Mammary epithelial cell (primary cell): ENCODE measurements around the gene ERCC1.

Experiments
- CTCF ChIP-seq, 2 donors: IDR thresholded peaks in 1 of 2; conservative IDR thresholded peaks in 1 of 2; 2 replicates each; pipeline ENCODE4 v1.5.1; 2011 to 2012; ENCODE audit warnings: inconsistent platforms in 2 of 2, low read length in 2 of 2, mild to moderate bottlenecking in 2 of 2, control low read depth in 1 of 2, low read depth in 1 of 2; ENCODE audit not compliant: insufficient read depth in 1 of 2; ENCODE audit errors: extremely low read depth in 1 of 2
- EZH2 ChIP-seq: IDR thresholded peaks from 2 replicates; pipeline ENCODE4 v1.6.1; 2012; ENCODE audit warnings: low read length, inconsistent platforms, borderline replicate concordance

- no peak for TF ChIP-seq CTCF (conservative IDR thresholded peaks at IDR 0.05 in 1 of 2, IDR thresholded peaks at IDR 0.05 in 1 of 2; ENCODE audit: extremely low read depth in 1 of 2, insufficient read depth in 1 of 2, low read depth in 1 of 2, low read length in 2 of 2)
- TF ChIP-seq EZH2 = no peak
Observed at GRCh38 chr19:45385392-45386221, 38.1 kb downstream of the ERCC1 start.
